HG03280 (cell line): ENCODE measurements around the gene SLC29A3.

Source experiments
- ATAC-seq: cut with Tn5 transposase; IDR thresholded peaks from one replicate; pipeline ENCODE4 v1.9.1; 2021; ENCODE audit warnings: mild to moderate bottlenecking, moderate library complexity; ENCODE audit not compliant: unreplicated experiment

The SLC29A3 gene

DNA sequence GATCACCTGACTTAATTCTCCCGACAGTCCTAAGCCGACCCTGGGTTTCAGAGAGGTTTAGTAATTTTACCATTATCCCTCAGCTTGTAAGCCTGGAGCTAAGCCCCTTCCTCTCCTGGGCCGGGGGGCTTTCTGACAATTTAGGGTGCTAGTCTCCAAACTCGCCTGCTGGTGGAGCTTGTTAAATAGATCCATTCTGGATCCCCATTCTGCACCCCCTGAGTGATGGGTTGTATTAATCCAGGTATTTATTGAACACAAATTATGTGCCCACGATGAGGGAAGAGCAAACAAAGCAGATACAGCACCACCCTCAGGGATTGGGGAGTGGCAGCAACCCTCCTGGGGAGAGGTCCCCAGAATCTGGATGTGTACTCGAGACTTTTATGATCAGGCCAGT is 1.3 kb upstream of the SLC29A3 start:
- no peak for ATAC-seq

GRCh38 chr10:71319800-71320392 is 837 bp downstream of the SLC29A3 start:
- ATAC-seq: no peak

DNA sequence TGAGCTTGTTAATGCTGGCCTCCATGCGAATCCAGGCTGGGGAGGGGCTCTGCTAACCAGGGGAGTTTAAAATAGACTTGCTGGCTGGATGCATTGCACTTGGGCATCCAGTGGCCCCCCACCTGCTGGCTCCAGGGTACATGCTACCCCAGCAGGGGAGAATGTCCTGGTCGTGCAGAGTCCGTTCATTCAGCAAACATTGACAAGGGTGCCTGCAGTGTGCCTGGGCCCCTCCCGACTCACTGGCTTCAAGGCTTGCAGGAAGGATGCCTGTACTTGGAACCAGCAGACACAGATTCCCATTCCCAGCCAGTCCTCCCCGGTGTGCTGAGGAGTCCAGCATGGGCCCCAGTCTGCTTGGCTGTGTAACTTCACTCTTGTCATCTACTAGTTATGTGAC is 1.5 kb downstream of the SLC29A3 start:
- ATAC-seq: no peak

- no peak for ATAC-seq
Measured at GRCh38 chr10:71321386-71321785, 2.3 kb downstream of the SLC29A3 start.

- no peak for ATAC-seq
Measured at GRCh38 chr10:71323407-71323806, 4.3 kb downstream of the SLC29A3 start.

DNA sequence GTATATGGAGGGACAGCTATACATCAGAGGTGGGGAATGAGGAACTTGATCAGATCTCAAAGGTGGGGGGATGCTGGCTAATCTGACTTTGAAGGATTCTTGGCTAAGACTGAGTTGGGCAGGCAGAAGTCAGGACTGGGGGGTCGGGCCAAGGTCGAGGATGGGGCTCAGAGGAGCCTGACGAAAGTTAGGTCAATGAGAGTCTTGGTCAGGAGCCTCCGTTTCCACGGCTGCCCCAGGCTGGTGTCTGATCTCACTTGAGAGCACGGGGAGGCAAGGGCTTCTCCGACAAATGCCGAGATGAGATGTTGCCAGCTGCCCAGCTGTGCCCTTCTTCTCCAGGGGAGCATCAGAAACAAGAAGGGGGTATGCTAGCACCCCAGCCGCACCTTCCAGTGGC is 5.7 kb downstream of the SLC29A3 start:
- no peak for ATAC-seq

DNA sequence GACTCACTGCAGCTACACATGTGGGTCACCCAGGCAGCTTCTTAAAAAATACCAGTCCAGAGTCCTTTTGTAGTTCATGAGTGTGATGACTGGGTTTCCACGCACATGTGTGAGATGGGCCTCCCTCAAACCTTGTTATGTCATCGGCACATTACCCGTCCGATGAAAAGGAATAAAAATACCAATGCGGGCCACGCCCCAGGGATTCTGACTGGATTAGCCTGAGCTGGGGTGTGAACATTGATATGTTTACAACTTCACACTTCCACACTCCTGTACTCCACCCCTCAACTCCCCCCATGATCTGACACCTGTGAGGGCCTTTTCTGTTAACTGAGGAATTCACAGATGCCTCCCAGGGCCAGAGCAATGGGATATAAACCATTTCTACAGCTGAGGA is 6.2 kb downstream of the SLC29A3 start:
- no peak for ATAC-seq

- ATAC-seq: no peak
Measured at GRCh38 chr10:71326464-71326881, 7.4 kb downstream of the SLC29A3 start.

GRCh38 chr10:71330789-71331404 is 11.8 kb downstream of the SLC29A3 start:
- ATAC-seq: no peak

- ATAC-seq: no peak
Measured at GRCh38 chr10:71331736-71332135, 12.7 kb downstream of the SLC29A3 start.

DNA sequence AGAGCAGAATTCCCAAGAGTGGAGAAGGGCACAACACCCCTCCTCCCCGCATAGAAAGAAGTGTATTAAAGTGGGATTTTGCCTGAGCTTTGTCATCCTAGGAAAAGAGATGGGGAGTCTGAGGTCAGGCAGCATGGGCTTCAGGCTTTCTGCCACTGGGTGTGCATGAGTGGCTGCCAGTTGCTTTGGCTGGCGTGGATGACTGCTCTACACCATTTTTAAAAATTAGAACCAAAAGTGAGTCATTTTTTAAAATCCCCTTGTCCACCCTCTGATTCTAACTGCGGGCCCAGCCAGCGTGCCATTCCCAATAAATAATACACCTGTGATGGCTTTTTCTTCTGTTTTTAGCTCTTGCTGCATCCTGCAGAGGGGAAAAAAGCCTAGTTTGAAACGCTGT is 13.4 kb downstream of the SLC29A3 start:
- no peak for ATAC-seq

GRCh38 chr10:71333129-71333887 is 14.2 kb downstream of the SLC29A3 start:
- ATAC-seq: no peak

DNA sequence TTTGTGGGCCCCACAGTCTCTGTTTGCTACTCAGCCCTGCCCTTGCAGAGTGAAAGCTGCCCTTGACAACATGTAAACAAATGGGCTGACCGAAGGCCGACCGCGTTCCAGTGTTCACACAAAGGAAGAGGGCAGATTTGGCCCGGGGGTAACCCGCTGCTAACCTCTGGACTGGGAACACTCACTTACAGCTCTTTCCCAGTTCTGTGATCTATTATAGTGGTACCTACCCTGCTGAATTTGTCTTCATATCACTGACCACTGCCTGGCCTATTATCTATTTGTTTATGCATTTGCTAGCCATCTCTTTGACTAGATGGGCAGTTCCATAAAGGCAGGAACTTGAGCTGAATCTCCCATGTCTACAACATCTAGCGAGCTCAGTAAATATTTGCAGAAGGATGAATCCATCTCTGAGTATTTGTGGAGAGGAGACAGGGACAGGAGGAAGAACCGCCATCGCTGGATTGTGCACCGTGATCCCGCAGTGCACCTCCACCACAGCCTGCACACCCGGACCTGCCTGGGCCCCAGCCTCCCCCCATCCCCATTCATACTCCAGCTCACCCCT is 15.2 kb downstream of the SLC29A3 start:
- no peak for ATAC-seq

DNA sequence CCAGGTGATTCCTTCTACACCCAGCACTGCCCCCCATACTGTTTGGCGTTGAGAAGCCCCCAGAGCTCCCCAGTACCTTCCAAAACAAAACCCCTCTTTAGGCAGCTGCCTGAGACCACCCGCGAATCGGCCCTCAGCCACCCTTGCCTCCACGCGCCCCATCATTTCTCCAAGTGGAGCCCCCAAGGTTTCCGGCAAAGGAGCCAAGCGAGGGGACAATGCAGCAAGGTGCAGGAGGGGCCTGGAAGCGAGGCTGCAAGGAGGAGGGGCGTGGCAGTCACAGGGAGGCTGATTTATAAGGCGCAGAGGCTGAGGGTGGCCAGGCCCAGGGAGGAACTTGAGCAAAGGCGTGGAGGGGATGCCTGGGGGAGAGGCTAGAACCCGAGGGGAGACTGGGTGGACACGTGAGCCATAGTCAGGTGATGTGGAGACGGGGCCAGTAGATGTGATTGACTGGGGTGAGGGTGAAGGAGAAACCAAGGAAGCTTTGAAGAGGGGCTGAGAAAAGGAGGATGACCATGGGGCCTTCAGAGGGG is 16.2 kb downstream of the SLC29A3 start:
- no peak for ATAC-seq

DNA sequence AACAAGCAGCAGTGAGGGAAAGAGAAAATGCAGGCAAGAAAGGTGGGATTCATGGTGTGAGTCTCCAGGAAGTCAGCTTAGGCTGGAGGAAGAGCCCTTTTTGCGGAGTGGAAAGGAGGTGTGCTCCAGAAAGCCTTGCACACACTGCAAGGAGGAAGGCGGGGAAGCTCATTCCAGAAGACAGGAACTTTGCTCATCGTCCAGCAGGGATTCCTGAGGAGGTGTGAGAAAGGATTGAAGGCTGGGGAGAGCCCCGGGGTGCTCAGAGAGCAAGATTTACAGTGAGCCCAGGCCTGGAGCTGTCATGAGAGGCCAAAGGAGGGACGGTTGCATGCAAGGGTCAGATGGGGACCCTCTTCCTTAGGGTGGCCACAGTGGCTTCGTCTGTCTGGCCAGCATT is 17.6 kb downstream of the SLC29A3 start:
- ATAC-seq: no peak

DNA sequence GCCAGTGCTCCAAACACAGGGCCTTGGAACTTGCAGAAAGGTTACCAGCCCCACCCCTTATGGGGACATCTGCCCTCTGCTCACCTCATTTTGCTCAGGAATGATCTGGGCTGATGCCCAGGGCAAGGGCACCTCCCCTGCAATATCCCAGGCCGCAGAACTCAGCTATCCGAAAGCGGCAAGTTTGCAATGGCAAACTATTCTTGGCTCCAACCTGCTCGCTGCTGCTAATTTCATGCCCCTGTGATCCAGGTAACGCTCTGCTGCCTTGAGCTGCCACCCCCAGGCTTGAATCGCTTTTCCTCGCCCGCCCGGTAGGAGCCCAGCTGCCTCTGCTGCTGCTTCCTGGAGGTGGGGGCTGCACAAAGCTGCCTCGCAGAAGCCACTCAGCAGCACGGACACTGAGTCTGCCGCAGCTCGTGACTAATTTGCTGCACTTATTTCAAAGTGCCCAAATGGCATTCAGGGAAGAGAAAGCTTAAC is 18.2 kb downstream of the SLC29A3 start:
- no peak for ATAC-seq

- ATAC-seq: no peak
Measured at GRCh38 chr10:71338728-71339495, 19.9 kb downstream of the SLC29A3 start.

- no peak for ATAC-seq
Measured at GRCh38 chr10:71339796-71340589, 20.9 kb downstream of the SLC29A3 start.

DNA sequence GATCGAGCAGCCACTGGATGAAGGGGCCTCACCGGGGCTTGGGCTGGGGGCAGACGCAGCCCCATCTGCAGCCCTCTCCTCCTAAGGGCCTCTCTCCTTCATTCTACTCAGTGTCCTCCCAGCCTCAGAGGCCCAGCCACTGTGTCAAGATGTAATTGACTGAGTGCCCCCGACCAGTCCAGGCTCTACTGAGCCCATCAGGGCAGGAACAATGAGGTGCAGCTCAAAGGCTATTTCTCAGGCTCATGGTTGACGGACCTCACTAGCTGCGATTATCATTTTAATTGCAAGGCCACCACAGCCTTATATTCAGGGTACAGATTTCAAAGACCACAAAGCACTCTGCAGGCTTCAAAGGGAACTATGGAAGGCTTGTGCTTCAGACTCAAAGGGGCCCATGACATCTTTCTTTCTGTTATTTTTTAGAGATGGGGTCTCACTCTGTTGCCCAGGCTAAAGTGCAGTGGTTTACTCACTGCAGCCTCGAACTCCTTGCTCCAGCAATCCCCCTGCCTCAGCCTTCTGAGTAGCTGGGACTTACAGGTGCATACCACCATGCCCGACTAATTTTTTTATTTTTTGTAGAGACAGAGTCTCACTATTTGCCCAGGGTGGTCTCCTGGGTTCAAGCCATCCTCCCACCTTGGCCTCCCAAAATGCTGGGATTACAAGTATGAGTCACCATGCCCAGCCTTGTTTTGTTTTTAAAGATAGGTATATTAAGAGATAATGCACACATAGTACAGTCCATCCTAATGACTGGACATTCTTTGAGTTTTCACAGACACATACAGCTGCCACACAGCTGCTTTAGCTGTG is 23.7 kb downstream of the SLC29A3 start:
- ATAC-seq: no peak
